Liver (tissue), 3 donors: ENCODE data around the gene XDH.

Experiments
- FOXA1 ChIP-seq: IDR thresholded peaks from 2 replicates; pipeline ENCODE4 v1.6.1; 2016; ENCODE audit warnings: antibody characterized with exemption
- GABPA ChIP-seq, 2 donors: IDR thresholded peaks in 1 of 2; conservative IDR thresholded peaks in 1 of 2; 2 replicates each; pipeline ENCODE4 v1.6.1; 2016; ENCODE audit warnings: antibody characterized with exemption in 2 of 2, mild to moderate bottlenecking in 1 of 2, moderate library complexity in 1 of 2
- SP1 ChIP-seq: IDR thresholded peaks from 2 replicates; pipeline ENCODE4 v1.6.1; 2018; ENCODE audit warnings: antibody characterized with exemption, mild to moderate bottlenecking
- TF ChIP-seq, protein P1 (sequence below): fragments of 150-350 bp; IDR thresholded peaks from 2 replicates; pipeline ENCODE4 v1.5.1; 2017; ENCODE audit warnings: improper control_type of control experiment, low read depth, low read length; ENCODE audit not compliant: missing input control
- TF ChIP-seq, protein P2 (sequence below): IDR thresholded peaks from 2 replicates; pipeline ENCODE4 v1.6.1; 2016; ENCODE audit warnings: antibody characterized with exemption
- TF ChIP-seq, protein P3 (sequence below): IDR thresholded peaks from 2 replicates; pipeline ENCODE4 v1.6.1; 2016; ENCODE audit warnings: antibody characterized with exemption, mild to moderate bottlenecking
- donor health status: healthy.
- donor health status: healthy.

DNA sequence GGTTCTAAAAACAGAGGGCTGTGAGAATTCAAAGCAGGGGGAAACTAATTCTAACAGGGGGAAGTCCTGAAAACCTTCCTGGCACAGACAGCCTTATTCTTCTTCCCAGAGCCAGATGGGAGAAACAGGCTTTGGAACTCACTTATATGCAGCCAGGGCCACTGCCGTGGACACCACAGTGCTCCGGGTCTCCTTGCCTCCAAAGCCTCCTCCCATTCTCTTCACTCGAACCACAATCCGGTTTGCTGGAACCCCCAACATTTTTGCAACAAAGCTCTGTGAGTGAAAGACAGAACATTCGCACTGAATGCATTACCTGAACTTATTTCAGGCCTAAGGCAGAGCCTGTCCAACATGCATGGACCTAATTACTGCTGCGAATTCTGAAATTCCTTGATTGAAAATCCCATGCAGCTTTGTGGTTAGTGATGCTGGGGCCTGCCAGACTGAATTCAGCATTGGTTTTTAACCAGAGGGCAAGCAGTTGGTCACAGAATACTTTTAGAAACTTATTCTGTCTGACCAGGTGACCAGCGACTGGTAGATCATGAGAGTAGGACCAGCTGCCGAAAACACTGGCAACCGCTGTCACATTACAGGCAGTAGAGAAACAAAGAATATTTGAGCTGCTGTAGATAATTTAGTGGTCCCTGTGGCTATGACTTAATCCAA is 48.6 kb downstream of the XDH start:
- no peak for TF ChIP-seq FOXA1
- TF ChIP-seq, protein P1, sequence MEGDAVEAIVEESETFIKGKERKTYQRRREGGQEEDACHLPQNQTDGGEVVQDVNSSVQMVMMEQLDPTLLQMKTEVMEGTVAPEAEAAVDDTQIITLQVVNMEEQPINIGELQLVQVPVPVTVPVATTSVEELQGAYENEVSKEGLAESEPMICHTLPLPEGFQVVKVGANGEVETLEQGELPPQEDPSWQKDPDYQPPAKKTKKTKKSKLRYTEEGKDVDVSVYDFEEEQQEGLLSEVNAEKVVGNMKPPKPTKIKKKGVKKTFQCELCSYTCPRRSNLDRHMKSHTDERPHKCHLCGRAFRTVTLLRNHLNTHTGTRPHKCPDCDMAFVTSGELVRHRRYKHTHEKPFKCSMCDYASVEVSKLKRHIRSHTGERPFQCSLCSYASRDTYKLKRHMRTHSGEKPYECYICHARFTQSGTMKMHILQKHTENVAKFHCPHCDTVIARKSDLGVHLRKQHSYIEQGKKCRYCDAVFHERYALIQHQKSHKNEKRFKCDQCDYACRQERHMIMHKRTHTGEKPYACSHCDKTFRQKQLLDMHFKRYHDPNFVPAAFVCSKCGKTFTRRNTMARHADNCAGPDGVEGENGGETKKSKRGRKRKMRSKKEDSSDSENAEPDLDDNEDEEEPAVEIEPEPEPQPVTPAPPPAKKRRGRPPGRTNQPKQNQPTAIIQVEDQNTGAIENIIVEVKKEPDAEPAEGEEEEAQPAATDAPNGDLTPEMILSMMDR, result no peak
- no peak for TF ChIP-seq GABPA (IDR thresholded peaks at IDR 0.05 in 1 of 2, conservative IDR thresholded peaks at IDR 0.05 in 1 of 2)
- no peak for TF ChIP-seq SP1
- TF ChIP-seq, protein P2, sequence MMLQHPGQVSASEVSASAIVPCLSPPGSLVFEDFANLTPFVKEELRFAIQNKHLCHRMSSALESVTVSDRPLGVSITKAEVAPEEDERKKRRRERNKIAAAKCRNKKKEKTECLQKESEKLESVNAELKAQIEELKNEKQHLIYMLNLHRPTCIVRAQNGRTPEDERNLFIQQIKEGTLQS, result no peak
- TF ChIP-seq, protein P3, sequence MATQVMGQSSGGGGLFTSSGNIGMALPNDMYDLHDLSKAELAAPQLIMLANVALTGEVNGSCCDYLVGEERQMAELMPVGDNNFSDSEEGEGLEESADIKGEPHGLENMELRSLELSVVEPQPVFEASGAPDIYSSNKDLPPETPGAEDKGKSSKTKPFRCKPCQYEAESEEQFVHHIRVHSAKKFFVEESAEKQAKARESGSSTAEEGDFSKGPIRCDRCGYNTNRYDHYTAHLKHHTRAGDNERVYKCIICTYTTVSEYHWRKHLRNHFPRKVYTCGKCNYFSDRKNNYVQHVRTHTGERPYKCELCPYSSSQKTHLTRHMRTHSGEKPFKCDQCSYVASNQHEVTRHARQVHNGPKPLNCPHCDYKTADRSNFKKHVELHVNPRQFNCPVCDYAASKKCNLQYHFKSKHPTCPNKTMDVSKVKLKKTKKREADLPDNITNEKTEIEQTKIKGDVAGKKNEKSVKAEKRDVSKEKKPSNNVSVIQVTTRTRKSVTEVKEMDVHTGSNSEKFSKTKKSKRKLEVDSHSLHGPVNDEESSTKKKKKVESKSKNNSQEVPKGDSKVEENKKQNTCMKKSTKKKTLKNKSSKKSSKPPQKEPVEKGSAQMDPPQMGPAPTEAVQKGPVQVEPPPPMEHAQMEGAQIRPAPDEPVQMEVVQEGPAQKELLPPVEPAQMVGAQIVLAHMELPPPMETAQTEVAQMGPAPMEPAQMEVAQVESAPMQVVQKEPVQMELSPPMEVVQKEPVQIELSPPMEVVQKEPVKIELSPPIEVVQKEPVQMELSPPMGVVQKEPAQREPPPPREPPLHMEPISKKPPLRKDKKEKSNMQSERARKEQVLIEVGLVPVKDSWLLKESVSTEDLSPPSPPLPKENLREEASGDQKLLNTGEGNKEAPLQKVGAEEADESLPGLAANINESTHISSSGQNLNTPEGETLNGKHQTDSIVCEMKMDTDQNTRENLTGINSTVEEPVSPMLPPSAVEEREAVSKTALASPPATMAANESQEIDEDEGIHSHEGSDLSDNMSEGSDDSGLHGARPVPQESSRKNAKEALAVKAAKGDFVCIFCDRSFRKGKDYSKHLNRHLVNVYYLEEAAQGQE, result no peak
